DND-41 (cell line): ENCODE results near the gene NBEAL2.
A peak's percentile ranks its signal among the peaks of the same experiment; 100 is the strongest.

Experiments used
- ATAC-seq: fragments of 200-7000 bp; cut with Tn5 transposase; 3 replicates; pipeline ENCODE4 v1.9.1; 2021; ENCODE audit warnings: low read depth; ENCODE audit not compliant: insufficient read depth
- DNase-seq: peaks from one replicate; pipeline ENCODE4 v3.0.0-alpha.2; 2020
- H2AFZ ChIP-seq: 2 replicates; pipeline ENCODE4 v1.6.0; 2012; ENCODE audit warnings: low read depth, low read length
- H3K27ac ChIP-seq: 2 replicates; pipeline ENCODE4 v1.5.1; 2012; ENCODE audit warnings: low read length, inconsistent platforms
- H3K27me3 ChIP-seq: fragments of 200-600 bp; sonication (generic); 2 replicates; pipeline ENCODE4 v1.6.0; 2012; ENCODE audit warnings: low read length, mild to moderate bottlenecking, inconsistent platforms; ENCODE audit not compliant: insufficient read depth, poor library complexity
- H3K36me3 ChIP-seq: 2 replicates; pipeline ENCODE4 v1.5.1; 2012; ENCODE audit warnings: low read length, inconsistent platforms; ENCODE audit not compliant: insufficient read depth
- H3K4me1 ChIP-seq: 2 replicates; pipeline ENCODE4 v1.5.1; 2012; ENCODE audit warnings: mild to moderate bottlenecking, low read length; ENCODE audit not compliant: insufficient read depth
- H3K4me2 ChIP-seq: 2 replicates; pipeline ENCODE4 v1.6.0; 2012; ENCODE audit warnings: mild to moderate bottlenecking, moderate library complexity, low read length, inconsistent platforms; ENCODE audit not compliant: insufficient read depth
- H3K4me3 ChIP-seq, 2 experiments: fragments of 200-600 bp in 1 of 2; shearing (Covaris generic) in 1 of 2; 2 replicates each; pipeline ENCODE4 v1.5.1; 2012 to 2016; ENCODE audit warnings: inconsistent platforms in 2 of 2, low read length in 2 of 2, mild to moderate bottlenecking in 2 of 2, low read depth in 1 of 2, moderate library complexity in 1 of 2
- H3K79me2 ChIP-seq: 2 replicates; pipeline ENCODE4 v1.6.0; 2012; ENCODE audit warnings: low read length, inconsistent platforms; ENCODE audit not compliant: insufficient read depth
- H3K9ac ChIP-seq: 2 replicates; pipeline ENCODE4 v1.6.0; 2012; ENCODE audit warnings: low read depth, mild to moderate bottlenecking, inconsistent platforms, low read length, moderate library complexity
- H3K9me3 ChIP-seq: 2 replicates; pipeline ENCODE4 v1.5.1; 2012; ENCODE audit warnings: low read length, moderate library complexity, mild to moderate bottlenecking, inconsistent platforms; ENCODE audit not compliant: insufficient read depth, severe bottlenecking
- H4K20me1 ChIP-seq: 2 replicates; pipeline ENCODE4 v1.6.0; 2012; ENCODE audit warnings: low read length; ENCODE audit not compliant: insufficient read depth
- CTCF ChIP-seq: IDR thresholded peaks from 2 replicates; pipeline ENCODE4 v1.5.1; 2012; ENCODE audit warnings: borderline replicate concordance, low read length, moderate library complexity, mild to moderate bottlenecking; ENCODE audit not compliant: poor library complexity, severe bottlenecking; ENCODE audit errors: extremely low read depth
- EZH2 ChIP-seq: IDR thresholded peaks from 3 replicates; pipeline ENCODE4 v1.6.1; 2012; ENCODE audit warnings: borderline replicate concordance, low read depth, mild to moderate bottlenecking, moderate library complexity, low read length, inconsistent platforms; ENCODE audit not compliant: severe bottlenecking

NBEAL2 gene

GRCh38 chr3:46935989-46936558 lies 43.4 kb upstream of the NBEAL2 start:
- H3K4me1 ChIP-seq = no peaks in the 10 kb centered on the region
- no peak overlapping the region for H3K9ac ChIP-seq
- no peak for DNase-seq
- no peak overlapping the region for H3K4me2 ChIP-seq
- ATAC-seq = no peak
- no peaks in the 10 kb centered on the region for H3K9me3 ChIP-seq
- peaks cover 85% of the 10 kb centered on the region for H3K36me3 ChIP-seq
- no peaks in the 10 kb centered on the region for H3K27me3 ChIP-seq
- H3K4me3 ChIP-seq = no peak overlapping the region
- peak overlapping the region; percentile 1; the same call in 1 of the 2 replicates for H3K27ac ChIP-seq
- TF ChIP-seq EZH2 (no peak), CTCF (no peak)
- H3K79me2 ChIP-seq = peaks cover 99% of the 10 kb centered on the region
- peaks cover 92% of the 10 kb centered on the region for H4K20me1 ChIP-seq
- no peak overlapping the region for H2AFZ ChIP-seq

GRCh38 chr3:46936733-46937250 lies 42.7 kb upstream of the NBEAL2 start:
- Histone ChIP-seq H3K79me2 (peaks cover 97% of the 10 kb centered on the region), H3K4me1 (no peaks in the 10 kb centered on the region), H3K4me3 (no peak overlapping the region), H3K9ac (no peak overlapping the region), H2AFZ (no peak overlapping the region), H3K27ac (no peak overlapping the region), H4K20me1 (peaks cover 89% of the 10 kb centered on the region), H3K36me3 (peaks cover 80% of the 10 kb centered on the region), H3K9me3 (no peaks in the 10 kb centered on the region), H3K27me3 (no peaks in the 10 kb centered on the region), H3K4me2 (no peak overlapping the region)
- ATAC-seq = no peak
- DNase-seq = no peak
- TF ChIP-seq CTCF (no peak), EZH2 (no peak)

GRCh38 chr3:46938118-46938517 lies 41.3 kb upstream of the NBEAL2 start:
- no peaks in the 10 kb centered on the region for H3K27me3 ChIP-seq
- H3K4me3 ChIP-seq = no peak overlapping the region
- no peak for DNase-seq
- no peak overlapping the region for H3K4me2 ChIP-seq
- H3K4me1 ChIP-seq = no peaks in the 10 kb centered on the region
- no peak overlapping the region for H3K9ac ChIP-seq
- H3K79me2 ChIP-seq = peaks cover 97% of the 10 kb centered on the region
- TF ChIP-seq CTCF (no peak), EZH2 (no peak)
- H3K27ac ChIP-seq = no peak overlapping the region
- ATAC-seq = no peak
- no peak overlapping the region for H2AFZ ChIP-seq
- no peaks in the 10 kb centered on the region for H3K9me3 ChIP-seq
- peaks cover 82% of the 10 kb centered on the region for H3K36me3 ChIP-seq
- peaks cover 89% of the 10 kb centered on the region for H4K20me1 ChIP-seq
